CD14-positive monocyte (primary cell): ENCODE measurements around the gene UBAP2. TPM values are rescaled to one million over a fixed set of nuclear protein-coding genes. Genes with fewer than 3 reads are reported as not detected.
A peak's percentile ranks its signal among the peaks of the same experiment; 100 is the strongest.

Experiments used
- DNase-seq, 3 donors: peaks; one replicate each; pipeline ENCODE4 v3.0.0-alpha.2; 2011 to 2022
- H2AFZ ChIP-seq: 2 replicates; pipeline ENCODE4 v1.6.0; 2012; ENCODE audit warnings: mild to moderate bottlenecking, low read depth, low read length, inconsistent platforms; ENCODE audit not compliant: insufficient read depth, poor library complexity, severe bottlenecking
- H3K27ac ChIP-seq, 2 donors: 1 replicate in 1 of 2; 2 replicates in 1 of 2; pipeline ENCODE4 v1.5.1; 2012 to 2013; ENCODE audit warnings: low read length in 2 of 2, control low read depth in 1 of 2, inconsistent platforms in 1 of 2, low read depth in 1 of 2, mild to moderate bottlenecking in 1 of 2
- H3K27me3 ChIP-seq, 2 donors: one replicate each; pipeline versions ENCODE4 v1.6.0 to v1.6.1; 2011 to 2013; ENCODE audit warnings: low read length in 2 of 2; ENCODE audit not compliant: control insufficient read depth in 2 of 2, insufficient read depth in 2 of 2
- H3K36me3 ChIP-seq, 2 donors: replicated peaks in 1 of 2; 1 replicate in 1 of 2; 2 replicates in 1 of 2; pipeline versions ENCODE4 v1.5.1 to v1.6.1; 2012 to 2013; ENCODE audit warnings: low read length in 2 of 2, control low read depth in 1 of 2, inconsistent platforms in 1 of 2, mild to moderate bottlenecking in 1 of 2; ENCODE audit not compliant: insufficient read depth in 2 of 2, control insufficient read depth in 1 of 2
- H3K4me1 ChIP-seq, 2 donors: 1 replicate in 1 of 2; 2 replicates in 1 of 2; pipeline versions ENCODE4 v1.5.1 to v1.6.1; 2012 to 2013; ENCODE audit warnings: low read length in 2 of 2, control low read depth in 1 of 2, inconsistent platforms in 1 of 2, mild to moderate bottlenecking in 1 of 2, moderate library complexity in 1 of 2; ENCODE audit not compliant: insufficient read depth in 2 of 2, control insufficient read depth in 1 of 2
- H3K4me2 ChIP-seq: replicated peaks from 2 replicates; pipeline ENCODE3; 2012; ENCODE audit warnings: low read length, moderate library complexity, mild to moderate bottlenecking; ENCODE audit not compliant: poor library complexity, severe bottlenecking; ENCODE audit errors: extremely low read depth
- H3K4me3 ChIP-seq, 3 experiments: fragments of 200-600 bp in 1 of 3; sonication (generic) in 1 of 3; replicated peaks in 1 of 3; 1 replicate in 2 of 3; 2 replicates in 1 of 3; pipeline ENCODE4 v1.5.1; 2011 to 2013; ENCODE audit warnings: low read length in 3 of 3, mild to moderate bottlenecking in 3 of 3, control low read depth in 2 of 3, low read depth in 2 of 3, inconsistent platforms in 1 of 3, moderate library complexity in 1 of 3
- H3K79me2 ChIP-seq: 2 replicates; pipeline ENCODE4 v1.6.0; 2012; ENCODE audit warnings: mild to moderate bottlenecking, control low read depth, inconsistent platforms, low read length, moderate library complexity; ENCODE audit not compliant: insufficient read depth
- H3K9ac ChIP-seq: 2 replicates; pipeline ENCODE4 v1.6.0; 2017; ENCODE audit warnings: low read length, mild to moderate bottlenecking; ENCODE audit not compliant: insufficient read depth, poor library complexity, severe bottlenecking
- H3K9me3 ChIP-seq, 2 donors: replicated peaks in 1 of 2; 1 replicate in 1 of 2; 2 replicates in 1 of 2; pipeline versions ENCODE4 v1.5.1 to v1.6.1; 2012 to 2013; ENCODE audit warnings: low read length in 2 of 2, control low read depth in 1 of 2; ENCODE audit not compliant: control insufficient read depth in 1 of 2, insufficient read depth in 1 of 2
- H4K20me1 ChIP-seq: 2 replicates; pipeline ENCODE4 v1.6.0; 2012; ENCODE audit warnings: mild to moderate bottlenecking, low read length, control low read depth, moderate library complexity; ENCODE audit not compliant: insufficient read depth
- H3K27ac Mint-ChIP-seq, 7 donors: one replicate each; pipeline ENCODE4 v1.8.0; 2020; ENCODE audit warnings: mild to moderate bottlenecking in 7 of 7, mixed read lengths in 7 of 7, moderate library complexity in 6 of 7, inconsistent platforms in 2 of 7
- H3K27me3 Mint-ChIP-seq, 3 donors: one replicate each; pipeline ENCODE4 v1.8.0; 2021 to 2022; ENCODE audit warnings: low read depth in 3 of 3, mild to moderate bottlenecking in 3 of 3, mixed read lengths in 3 of 3, moderate library complexity in 3 of 3, inconsistent platforms in 1 of 3
- H3K36me3 Mint-ChIP-seq, 2 donors: one replicate each; pipeline ENCODE4 v1.8.0; 2020; ENCODE audit warnings: mixed read lengths in 2 of 2, inconsistent platforms in 1 of 2, mild to moderate bottlenecking in 1 of 2
- H3K4me1 Mint-ChIP-seq: one replicate; pipeline ENCODE4 v1.8.0; 2020; ENCODE audit warnings: mild to moderate bottlenecking, mixed read lengths
- H3K4me3 Mint-ChIP-seq, 2 donors: one replicate each; pipeline ENCODE4 v1.8.0; 2020; ENCODE audit warnings: mild to moderate bottlenecking in 2 of 2, mixed read lengths in 2 of 2, moderate library complexity in 1 of 2
- H3K9me3 Mint-ChIP-seq, 7 donors: one replicate each; pipeline ENCODE4 v1.8.0; 2020 to 2022; ENCODE audit warnings: mixed read lengths in 7 of 7, mild to moderate bottlenecking in 6 of 7, moderate library complexity in 6 of 7, inconsistent platforms in 2 of 7
- WGBS: methylation state at CpG from one replicate; pipeline ENCODE4 v1.1.5; 2013; ENCODE audit warnings: missing lambda C conversion rate; ENCODE audit not compliant: insufficient coverage; 5-methylcytosine and 5-hydroxymethylcytosine counted together
- intact Hi-C, 2 donors: fragments of 100-400 bp; cut with micrococcal nuclease; formaldehyde crosslinking; loops; one replicate each; pipeline versions ENCODE4 v1.15.0 to v1.15.1; 2023
- polyA plus RNA-seq, 3 donors: library from polyadenylated mRNA; depleted of rRNA in 1 of 3; unstranded in 2 of 3; stranded (reverse) in 1 of 3; fragments of 300-500 nt in 2 of 3; fragments of >200 nt in 1 of 3; fragmentation: Illumina TruSeq in 2 of 3; gene quantifications; 1 replicate in 2 of 3; 2 replicates in 1 of 3; pipeline ENCODE4 v1.2.3, GENCODE V29; 2012 to 2021
- TF ChIP-seq, protein P1 (sequence below): fragments of 200-600 bp; IDR thresholded peaks from one replicate; pipeline ENCODE4 v1.8.0; 2022; ENCODE audit warnings: antibody characterized with exemption, mild to moderate bottlenecking

The UBAP2 gene
- polyA plus RNA-seq, 3 donors, result 4.3 to 13.0 (median 5.7) TPM

DNA sequence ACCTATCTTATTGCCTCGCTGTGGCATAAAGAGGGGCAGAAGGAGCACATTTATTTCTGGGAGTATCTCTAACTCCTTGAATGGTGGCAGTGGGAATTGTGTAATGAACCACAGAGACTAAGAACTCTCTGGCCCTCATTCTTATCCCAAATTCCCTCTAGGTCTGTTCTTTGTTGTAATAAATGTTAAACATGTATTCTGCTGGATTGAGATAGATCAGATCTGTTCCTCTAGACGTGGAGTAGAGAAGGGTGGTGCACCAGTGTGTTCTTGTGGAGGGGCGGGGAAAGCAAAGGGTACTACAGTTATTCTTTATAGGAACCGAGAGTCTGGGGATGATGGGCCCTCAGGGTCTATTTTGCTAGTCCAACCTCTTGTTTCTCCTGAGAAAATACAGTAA lies 141.3 kb downstream of the UBAP2 start:
- no peak overlapping the region for H3K27ac ChIP-seq
- H3K36me3 ChIP-seq, result peaks cover 30 to 73% of the 10 kb centered on the region in 2 donors
- peak overlapping the region in 3 of 7 donors; percentile 17 to 46 (median 34) for H3K27ac Mint-ChIP-seq
- no CpG with 5 or more reads among the region's 4 CpGs for WGBS
- H3K9me3 ChIP-seq, result no peaks in the 10 kb centered on the region
- H3K4me1 ChIP-seq, result no peaks in the 10 kb centered on the region
- peaks cover 84% of the 10 kb centered on the region for H3K79me2 ChIP-seq
- H3K27me3 Mint-ChIP-seq, result no peaks in the 10 kb centered on the region
- TF ChIP-seq, protein P1, sequence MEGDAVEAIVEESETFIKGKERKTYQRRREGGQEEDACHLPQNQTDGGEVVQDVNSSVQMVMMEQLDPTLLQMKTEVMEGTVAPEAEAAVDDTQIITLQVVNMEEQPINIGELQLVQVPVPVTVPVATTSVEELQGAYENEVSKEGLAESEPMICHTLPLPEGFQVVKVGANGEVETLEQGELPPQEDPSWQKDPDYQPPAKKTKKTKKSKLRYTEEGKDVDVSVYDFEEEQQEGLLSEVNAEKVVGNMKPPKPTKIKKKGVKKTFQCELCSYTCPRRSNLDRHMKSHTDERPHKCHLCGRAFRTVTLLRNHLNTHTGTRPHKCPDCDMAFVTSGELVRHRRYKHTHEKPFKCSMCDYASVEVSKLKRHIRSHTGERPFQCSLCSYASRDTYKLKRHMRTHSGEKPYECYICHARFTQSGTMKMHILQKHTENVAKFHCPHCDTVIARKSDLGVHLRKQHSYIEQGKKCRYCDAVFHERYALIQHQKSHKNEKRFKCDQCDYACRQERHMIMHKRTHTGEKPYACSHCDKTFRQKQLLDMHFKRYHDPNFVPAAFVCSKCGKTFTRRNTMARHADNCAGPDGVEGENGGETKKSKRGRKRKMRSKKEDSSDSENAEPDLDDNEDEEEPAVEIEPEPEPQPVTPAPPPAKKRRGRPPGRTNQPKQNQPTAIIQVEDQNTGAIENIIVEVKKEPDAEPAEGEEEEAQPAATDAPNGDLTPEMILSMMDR, result no peak
- H4K20me1 ChIP-seq, result peaks cover 100% of the 10 kb centered on the region
- H3K4me2 ChIP-seq, result no peak overlapping the region
- H3K36me3 Mint-ChIP-seq, result peaks cover 28 to 37% of the 10 kb centered on the region in 2 donors
- no peak overlapping the region for H3K4me3 Mint-ChIP-seq
- no peak overlapping the region for H3K9ac ChIP-seq
- no peak overlapping the region for H3K4me3 ChIP-seq
- no peak for DNase-seq
- no peak overlapping the region for H2AFZ ChIP-seq
- intact Hi-C loops, result no loop called here
- H3K4me1 Mint-ChIP-seq, result no peaks in the 10 kb centered on the region
- no peaks in the 10 kb centered on the region for H3K9me3 Mint-ChIP-seq
- no peaks in the 10 kb centered on the region for H3K27me3 ChIP-seq

- intact Hi-C loops, result no loop called here
- Histone ChIP-seq H3K9ac (no peak overlapping the region), H2AFZ (no peak overlapping the region), H4K20me1 (peaks cover 100% of the 10 kb centered on the region), H3K79me2 (peaks cover 87% of the 10 kb centered on the region), H3K4me2 (no peak overlapping the region), H3K27me3 (no peaks in the 10 kb centered on the region), H3K4me1 (no peaks in the 10 kb centered on the region), H3K27ac (no peak overlapping the region), H3K36me3 (peaks cover 30 to 73% of the 10 kb centered on the region in 2 donors), H3K9me3 (no peaks in the 10 kb centered on the region), H3K4me3 (no peak overlapping the region)
- H3K4me3 Mint-ChIP-seq, result no peak overlapping the region
- WGBS, result 100% methylated on average over 2 of the region's 2 CpGs
- H3K27ac Mint-ChIP-seq, result no peak overlapping the region
- no peaks in the 10 kb centered on the region for H3K9me3 Mint-ChIP-seq
- peaks cover 32 to 38% of the 10 kb centered on the region in 2 donors for H3K36me3 Mint-ChIP-seq
- no peaks in the 10 kb centered on the region for H3K27me3 Mint-ChIP-seq
- H3K4me1 Mint-ChIP-seq, result no peaks in the 10 kb centered on the region
- TF ChIP-seq, protein P1, result no peak
- no peak for DNase-seq
Observed at GRCh38 chr9:33906769-33907168, 141.9 kb downstream of the UBAP2 start.
